Subcutaneous abdominal adipose tissue (tissue), 5 donors: ENCODE measurements around the gene BRMS1.
"Not testable (repeated sequence)": the region's sequence is repeated elsewhere in the genome, so short reads cannot be mapped to it uniquely, and the experiment has no call there.

ENCODE experiments used
- H3K27ac ChIP-seq: one replicate; pipeline ENCODE4 v1.7.0; 2013; ENCODE audit warnings: low read depth, mild to moderate bottlenecking, inconsistent platforms, low read length, moderate library complexity
- H3K27me3 ChIP-seq, 5 donors: one replicate each; pipeline ENCODE4 v1.7.0; 2013; ENCODE audit warnings: low read length in 5 of 5, inconsistent platforms in 1 of 5; ENCODE audit not compliant: control insufficient read depth in 5 of 5, insufficient read depth in 4 of 5
- H3K36me3 ChIP-seq, 5 donors: one replicate each; pipeline ENCODE4 v1.7.0; 2013; ENCODE audit warnings: low read length in 5 of 5; ENCODE audit not compliant: control insufficient read depth in 5 of 5, insufficient read depth in 5 of 5
- H3K4me1 ChIP-seq, 5 donors: one replicate each; pipeline ENCODE4 v1.7.0; 2013; ENCODE audit warnings: low read length in 5 of 5, mild to moderate bottlenecking in 3 of 5, moderate library complexity in 1 of 5; ENCODE audit not compliant: control insufficient read depth in 5 of 5, insufficient read depth in 5 of 5
- H3K4me3 ChIP-seq, 5 donors: one replicate each; pipeline ENCODE4 v1.7.0; 2013; ENCODE audit warnings: low read length in 5 of 5, low read depth in 1 of 5
- H3K9ac ChIP-seq, 5 donors: one replicate each; pipeline ENCODE4 v1.7.0; 2013; ENCODE audit warnings: low read length in 5 of 5, mild to moderate bottlenecking in 4 of 5, moderate library complexity in 3 of 5
- H3K9me3 ChIP-seq, 5 donors: one replicate each; pipeline ENCODE4 v1.7.0; 2013; ENCODE audit warnings: low read length in 5 of 5; ENCODE audit not compliant: control insufficient read depth in 5 of 5
- donor health status: healthy.
- donor health status: healthy.
- donor health status: healthy.
- donor health status: healthy.
- donor health status: healthy.

The BRMS1 gene

GRCh38 chr11:66323684-66324083, 21.2 kb downstream of the BRMS1 start:
- Histone ChIP-seq H3K4me3 (no peak overlapping the region), H3K4me1 (peaks cover 31 to 78% (median 76%) of the 10 kb centered on the region in 5 donors), H3K36me3 (no peaks in the 10 kb centered on the region), H3K27ac (no peak overlapping the region), H3K9ac (no peak overlapping the region), H3K27me3 (no peaks in the 10 kb centered on the region), H3K9me3 (no peaks in the 10 kb centered on the region)

- H3K4me3 ChIP-seq, result peak overlapping the region in 1 of 5 donors; percentile 23
- H3K9ac ChIP-seq, result no peak overlapping the region
- H3K4me1 ChIP-seq, result peaks cover 33 to 78% (median 76%) of the 10 kb centered on the region in 5 donors
- no peak overlapping the region for H3K27ac ChIP-seq
- H3K36me3 ChIP-seq, result no peaks in the 10 kb centered on the region
- H3K27me3 ChIP-seq, result no peaks in the 10 kb centered on the region
- no peaks in the 10 kb centered on the region for H3K9me3 ChIP-seq
Measured at GRCh38 chr11:66322732-66323427, 22.0 kb downstream of the BRMS1 start.

GRCh38 chr11:66321606-66322005, 23.3 kb downstream of the BRMS1 start:
- Histone ChIP-seq H3K36me3 (no peaks in the 10 kb centered on the region), H3K9ac (no peak overlapping the region), H3K4me1 (peaks cover 31 to 77% (median 75%) of the 10 kb centered on the region in 5 donors), H3K27ac (peak overlapping the region; percentile 44), H3K9me3 (no peaks in the 10 kb centered on the region), H3K4me3 (no peak overlapping the region), H3K27me3 (no peaks in the 10 kb centered on the region)

- not testable (repeated sequence) for H3K9me3 ChIP-seq, H3K27ac ChIP-seq, H3K36me3 ChIP-seq, H3K4me3 ChIP-seq, H3K9ac ChIP-seq, H3K27me3 ChIP-seq
- peaks cover 28 to 77% (median 75%) of the 10 kb centered on the region in 5 donors for H3K4me1 ChIP-seq
Measured at GRCh38 chr11:66320748-66321147, 24.2 kb downstream of the BRMS1 start.

- not testable (repeated sequence) for H3K4me3 ChIP-seq, H3K27ac ChIP-seq, H3K27me3 ChIP-seq, H3K9me3 ChIP-seq, H3K9ac ChIP-seq, H3K36me3 ChIP-seq
- H3K4me1 ChIP-seq, result peaks cover 28 to 77% (median 75%) of the 10 kb centered on the region in 5 donors
Measured at GRCh38 chr11:66320289-66320688, 24.6 kb downstream of the BRMS1 start.

GRCh38 chr11:66318600-66318970, 26.3 kb downstream of the BRMS1 start:
- H3K4me1 ChIP-seq, result peaks cover 23 to 80% (median 75%) of the 10 kb centered on the region in 5 donors

GRCh38 chr11:66317723-66318599, 26.9 kb downstream of the BRMS1 start:
- Histone ChIP-seq H3K4me3 (peak overlapping the region; percentile 29 to 62 (median 42)), H3K27me3 (no peaks in the 10 kb centered on the region), H3K36me3 (no peaks in the 10 kb centered on the region), H3K4me1 (peaks cover 21 to 81% (median 79%) of the 10 kb centered on the region in 5 donors), H3K27ac (peak overlapping the region; percentile 80), H3K9ac (peak overlapping the region in 1 of 5 donors; percentile 43), H3K9me3 (no peaks in the 10 kb centered on the region)

More at GRCh38 chr11:66318600-66318970, 26.3 kb downstream of the BRMS1 start:
- Histone ChIP-seq H3K36me3 (no peaks in the 10 kb centered on the region), H3K4me3 (peak overlapping the region in 4 of 5 donors; percentile 10 to 37 (median 15)), H3K9ac (no peak overlapping the region), H3K9me3 (no peaks in the 10 kb centered on the region), H3K27me3 (no peaks in the 10 kb centered on the region), H3K27ac (peak overlapping the region; percentile 35)

- H3K27me3 ChIP-seq, result no peaks in the 10 kb centered on the region
- H3K9me3 ChIP-seq, result no peaks in the 10 kb centered on the region
- peak overlapping the region; percentile 80 for H3K27ac ChIP-seq
- peaks cover 21 to 77% (median 76%) of the 10 kb centered on the region in 5 donors for H3K4me1 ChIP-seq
- peak overlapping the region; percentile 29 to 62 (median 42) for H3K4me3 ChIP-seq
- no peaks in the 10 kb centered on the region for H3K36me3 ChIP-seq
- peak overlapping the region in 2 of 5 donors; percentile 35 to 43 for H3K9ac ChIP-seq
Measured at GRCh38 chr11:66317322-66317722, 27.6 kb downstream of the BRMS1 start.

- Histone ChIP-seq H3K4me1 (peaks cover 21 to 77% (median 76%) of the 10 kb centered on the region in 5 donors), H3K9me3 (no peaks in the 10 kb centered on the region), H3K4me3 (peak within 1 kb of the TSS; percentile 61 to 81 (median 71)), H3K36me3 (no peaks in the 10 kb centered on the region), H3K27ac (peak within 1 kb of the TSS; percentile 80), H3K9ac (peak within 1 kb of the TSS in 4 of 5 donors; percentile 56 to 81 (median 76)), H3K27me3 (no peaks in the 10 kb centered on the region)
Measured at GRCh38 chr11:66316849-66317251, 28.1 kb downstream of the BRMS1 start, which contains the start of gene CD248. CD248 (minus strand) TSS chr11:66317044; CDS start chr11:66317027, 17 bp downstream.
